Umbilical cord (tissue), 2 donors: Measurements from ENCODE around the gene NOCT. TPM values are rescaled to one million over a fixed set of nuclear protein-coding genes. Genes with fewer than 3 reads are reported as not detected.
A peak's percentile ranks its signal among the peaks of the same experiment; 100 is the strongest.
"Not testable (repeated sequence)": the region's sequence is repeated elsewhere in the genome, so short reads cannot be mapped to it uniquely, and the experiment has no call there.

ENCODE experiments used
- DNase-seq: peaks from one replicate; pipeline ENCODE4 v3.0.0-alpha.2; 2015; ENCODE audit warnings: low spot score
- total RNA-seq: library from RNA; depleted of rRNA; stranded (reverse); fragments of >200 nt; gene quantifications from one replicate; pipeline ENCODE4 v1.2.3, GENCODE V29; 2014; ENCODE audit warnings: low replicate concordance; ENCODE audit not compliant: insufficient read depth

The NOCT gene
- total RNA-seq, 1 donor from 2014 or later, result 7.5 TPM

DNA sequence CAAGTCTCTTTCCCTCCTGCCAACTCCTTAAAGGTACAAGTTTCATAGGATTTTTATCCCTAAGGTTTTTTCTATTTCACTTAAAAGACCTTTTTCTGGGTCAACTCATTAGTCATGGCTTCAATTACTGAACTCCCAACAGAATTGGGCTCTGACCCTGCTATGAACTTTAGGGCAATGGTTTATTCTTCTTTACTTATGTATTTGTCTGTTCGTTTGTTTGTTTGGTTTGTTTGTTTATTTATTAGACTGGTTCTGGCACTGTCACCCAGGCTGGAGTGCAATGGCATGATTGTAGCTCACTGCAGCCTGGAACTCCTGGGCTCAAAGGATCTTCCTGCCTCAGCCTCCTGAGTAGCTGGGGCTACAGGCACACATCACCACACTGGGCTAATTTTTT lies 5.9 kb upstream of the NOCT start:
- no peak for DNase-seq

DNA sequence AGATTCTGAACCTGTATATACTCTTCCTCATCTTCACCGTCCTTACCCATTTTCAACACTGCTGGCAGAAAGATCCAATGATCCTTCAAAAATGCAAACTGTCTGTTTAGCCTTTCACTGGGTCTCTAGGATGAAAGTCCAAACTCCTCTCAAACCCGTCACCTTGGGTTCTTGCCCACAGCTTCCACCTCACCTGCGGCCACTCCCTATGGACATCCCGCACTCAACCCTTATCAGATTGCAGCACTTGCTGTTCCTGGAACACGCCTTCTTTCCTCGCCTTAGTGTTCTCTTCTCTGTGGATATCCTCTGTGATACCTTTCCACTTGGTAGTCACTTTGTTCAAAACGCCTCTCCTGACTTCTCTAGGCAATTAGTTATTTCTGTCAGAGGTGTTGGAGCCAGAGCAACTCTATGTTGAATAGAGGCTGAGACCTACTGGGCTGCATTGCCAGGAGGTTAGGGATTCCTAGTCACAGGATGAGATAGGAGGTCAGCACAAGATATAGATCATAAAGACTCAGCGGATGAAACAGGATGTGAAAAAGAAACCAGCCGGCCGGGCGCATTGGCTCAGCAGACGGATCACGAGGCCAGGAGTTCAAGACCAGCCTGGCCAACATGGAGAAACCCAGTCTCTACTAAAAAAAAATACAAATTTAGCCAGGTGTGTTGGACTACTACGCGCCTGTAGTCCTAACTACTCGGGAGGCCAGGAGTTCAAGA lies 4.2 kb upstream of the NOCT start:
- no peak for DNase-seq

DNA sequence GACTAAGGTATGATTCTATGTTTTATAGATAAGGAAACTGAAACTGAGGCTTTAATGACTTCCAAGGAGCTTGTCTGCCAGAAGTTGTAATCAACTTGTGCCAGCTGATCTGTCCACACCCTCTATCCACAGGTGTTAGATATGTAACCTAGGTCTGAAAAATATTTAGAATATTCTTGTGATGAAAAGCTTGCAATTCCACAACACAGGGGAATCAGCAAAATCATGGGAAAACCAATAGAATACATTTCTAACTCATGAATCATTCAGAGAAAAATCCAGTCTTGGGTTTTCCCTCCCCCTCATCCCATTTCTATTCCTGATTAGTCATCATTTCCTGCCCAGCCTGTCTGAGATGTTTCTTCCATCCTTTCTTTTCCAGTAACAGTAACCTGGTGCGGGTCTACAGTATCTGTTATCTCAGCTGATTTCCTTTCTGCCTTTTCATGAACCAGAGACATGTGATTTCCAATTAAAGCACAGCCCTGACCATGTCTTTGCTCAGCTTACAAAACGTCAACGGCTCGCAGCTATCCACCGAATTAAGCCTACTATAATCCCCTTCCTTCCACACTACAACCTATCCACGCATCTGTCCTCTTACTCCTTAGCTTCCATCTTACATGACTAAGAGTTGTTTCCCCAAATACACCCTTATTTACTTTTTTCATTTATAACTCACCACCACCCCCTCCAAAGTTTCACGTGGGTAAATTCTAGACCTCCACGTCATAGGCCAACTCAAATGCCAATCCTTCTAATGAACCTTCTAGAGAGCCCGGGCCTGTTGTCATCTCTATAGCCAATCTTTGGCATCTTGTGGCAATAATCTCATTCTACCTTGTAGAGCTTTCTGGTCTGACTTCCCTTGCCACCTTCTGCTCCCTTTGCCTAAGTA lies 961 bp upstream of the NOCT start:
- peak; percentile 88 for DNase-seq

DNA sequence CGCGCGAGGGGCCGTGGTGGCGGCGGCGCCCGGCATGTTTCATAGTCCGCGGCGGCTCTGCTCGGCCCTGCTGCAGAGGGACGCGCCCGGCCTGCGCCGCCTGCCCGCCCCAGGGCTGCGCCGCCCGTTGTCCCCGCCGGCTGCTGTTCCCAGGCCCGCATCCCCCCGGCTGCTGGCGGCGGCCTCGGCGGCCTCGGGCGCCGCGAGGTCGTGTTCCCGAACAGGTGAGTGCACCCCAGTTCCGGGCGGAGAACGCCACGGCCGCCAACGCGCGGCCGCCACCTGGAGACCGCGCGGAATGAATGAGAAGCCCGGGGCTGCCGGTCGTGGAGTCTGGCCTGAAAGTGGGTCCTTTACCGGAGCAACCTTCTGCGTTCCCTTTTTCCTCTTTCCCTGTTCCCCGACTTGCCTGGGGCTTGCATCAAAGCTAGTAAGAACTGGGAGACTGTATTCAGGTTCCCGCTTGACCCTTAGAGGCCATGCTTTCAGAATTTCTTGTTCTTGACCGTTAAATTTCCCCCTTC lies 429 bp downstream of the NOCT start:
- peak; percentile 40 for DNase-seq

DNA sequence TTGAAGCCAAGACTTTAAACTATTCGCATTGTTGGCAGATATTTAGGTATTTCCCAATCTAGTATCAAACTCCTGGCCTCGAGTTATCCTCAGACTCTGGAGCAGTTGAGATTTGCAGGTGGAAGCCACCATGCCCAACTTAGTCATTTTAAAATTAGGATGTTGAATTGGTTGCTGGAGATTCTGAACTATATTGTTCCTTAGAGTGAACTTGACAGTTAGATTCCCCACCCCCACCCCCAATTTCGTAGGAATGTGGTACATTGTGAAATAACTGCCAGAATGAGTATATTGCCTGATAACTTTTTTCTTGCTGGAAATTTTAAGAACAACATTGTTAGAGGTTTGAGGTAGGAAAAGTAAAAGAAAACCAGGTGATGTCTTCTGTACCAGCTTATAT lies 2.3 kb downstream of the NOCT start:
- DNase-seq, result no peak

DNA sequence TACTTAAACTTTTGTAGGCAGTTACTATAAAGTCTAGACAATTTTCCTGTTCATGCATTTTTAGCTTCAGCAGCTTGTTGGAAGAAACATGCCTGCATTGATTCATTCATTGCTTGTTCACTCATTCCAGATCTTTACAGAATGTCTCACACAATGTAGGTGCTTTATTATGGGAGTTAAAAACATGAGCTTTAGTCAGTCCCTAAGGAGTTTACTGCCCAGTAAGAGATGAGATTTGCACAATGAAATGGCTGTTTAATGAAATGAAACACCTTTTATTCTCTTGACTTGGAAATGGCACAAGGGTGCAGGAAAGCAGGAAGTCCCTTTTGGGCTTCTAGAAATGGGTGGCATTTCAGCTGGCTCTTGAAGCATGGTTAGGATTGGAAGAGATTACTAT lies 2.9 kb downstream of the NOCT start:
- DNase-seq, result no peak

DNA sequence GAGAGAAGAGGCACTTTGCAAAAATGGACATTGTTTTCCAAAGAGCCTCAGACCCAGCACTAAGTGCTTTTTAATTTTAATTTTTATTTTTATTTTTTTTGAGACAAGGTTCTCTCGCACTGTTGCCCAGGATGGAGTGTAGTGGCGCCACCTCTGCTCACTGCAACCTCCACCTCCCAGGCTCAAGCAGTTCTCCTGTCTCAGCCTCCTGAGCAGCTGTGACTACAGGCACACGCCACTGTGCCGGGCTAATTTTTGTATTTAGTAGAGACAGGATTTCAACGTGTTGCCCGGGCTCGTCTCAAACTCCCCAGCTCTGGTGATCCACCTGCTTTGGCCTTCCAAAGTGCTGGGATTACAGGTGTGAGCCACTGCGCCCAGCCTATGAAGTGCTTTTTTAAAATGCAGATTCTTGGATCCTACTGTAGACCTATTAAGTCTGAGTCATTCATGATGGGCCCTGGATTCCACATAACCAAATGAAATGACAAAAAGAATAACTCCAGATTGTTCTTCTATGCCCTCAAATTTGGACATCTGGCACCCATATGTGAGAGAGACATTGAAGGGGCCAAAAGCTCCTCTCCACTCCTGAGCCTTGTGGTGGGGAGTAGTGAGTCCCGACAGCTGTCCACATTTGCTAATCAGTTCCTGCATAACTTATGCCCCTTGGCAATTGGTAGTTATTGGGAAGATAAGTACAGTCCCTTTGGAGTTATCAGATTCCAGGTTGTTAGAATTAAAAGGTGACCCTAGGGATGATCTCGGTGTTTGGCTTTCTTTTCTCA lies 3.6 kb downstream of the NOCT start:
- no peak for DNase-seq

DNA sequence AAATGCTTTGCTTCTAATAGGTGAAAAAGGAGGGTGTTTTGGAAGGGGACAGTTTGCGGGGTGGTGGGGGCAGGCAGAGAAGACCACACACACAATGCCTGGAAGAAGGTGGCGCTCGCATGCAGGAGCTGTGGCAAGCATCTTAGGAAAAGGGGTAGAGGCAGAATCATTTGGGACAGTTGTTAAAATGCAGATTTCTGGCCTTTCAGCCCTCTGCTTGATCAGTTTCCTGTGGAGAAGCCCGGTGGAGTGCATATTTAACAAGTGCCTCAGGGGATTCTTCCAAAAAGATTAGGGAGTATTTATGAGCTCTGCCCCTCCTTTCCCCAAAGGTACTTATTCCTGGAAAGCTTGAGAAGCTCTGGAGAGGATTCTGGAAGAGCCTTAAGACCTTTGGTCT lies 4.8 kb downstream of the NOCT start:
- no peak for DNase-seq

DNA sequence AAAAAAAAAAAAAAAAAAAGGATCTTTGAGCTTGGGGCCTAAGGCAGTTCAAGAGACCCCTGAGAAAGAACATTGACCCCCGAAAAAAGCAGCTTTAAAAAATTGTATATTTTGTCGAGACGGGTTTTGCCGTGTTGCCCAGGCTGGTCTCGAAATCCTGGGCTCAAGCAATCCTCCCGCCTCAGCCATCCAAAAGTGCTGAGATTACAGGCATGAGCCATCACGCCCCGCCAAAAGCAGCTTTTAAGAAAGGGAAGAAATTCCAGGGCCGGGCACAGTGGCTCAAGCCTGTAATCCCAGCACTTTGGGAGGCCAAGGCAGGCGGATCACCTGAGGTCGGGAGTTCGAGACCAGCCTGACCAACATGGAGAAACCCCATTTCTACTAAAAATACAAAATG lies 5.5 kb downstream of the NOCT start:
- not testable (repeated sequence) for DNase-seq

DNA sequence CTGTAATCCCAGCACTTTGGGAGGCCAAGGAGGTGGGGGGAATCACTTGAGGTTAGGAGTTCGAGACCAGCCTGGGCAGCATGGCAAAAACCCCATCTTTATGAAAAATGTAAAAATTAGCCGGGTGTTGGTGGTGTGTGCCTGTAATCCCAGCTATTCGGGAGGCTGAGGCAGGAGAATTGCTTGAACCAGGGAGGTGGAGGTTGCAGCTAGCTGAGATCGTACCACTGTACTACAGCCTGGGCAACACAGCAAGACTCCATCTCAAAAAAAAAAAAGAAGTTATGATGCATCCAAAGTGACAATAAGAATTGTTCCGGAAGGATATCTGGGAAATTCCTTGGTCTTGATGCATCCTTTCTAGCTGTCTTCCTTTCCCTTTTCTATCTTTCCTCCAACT lies 7.3 kb downstream of the NOCT start:
- no peak for DNase-seq

DNA sequence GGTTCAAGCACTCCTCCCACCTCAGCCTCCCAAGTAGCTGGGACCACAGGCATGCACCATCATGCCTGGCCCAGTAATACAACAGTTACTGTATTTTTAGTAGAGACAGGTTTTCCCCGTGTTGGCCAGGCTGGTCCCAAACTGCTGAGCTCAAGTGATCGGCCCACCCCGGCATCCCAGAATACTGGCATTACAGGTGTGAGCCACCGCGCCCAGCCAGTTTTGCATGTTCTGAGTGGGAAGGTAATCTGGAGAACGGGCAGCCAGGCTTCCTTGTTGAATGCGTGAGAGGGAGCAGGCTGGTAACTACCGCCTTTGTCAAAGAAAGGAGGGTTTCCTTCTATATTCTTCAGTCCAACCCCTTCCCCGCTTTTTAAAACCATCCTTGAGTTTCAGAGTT lies 9.1 kb downstream of the NOCT start:
- no peak for DNase-seq

DNA sequence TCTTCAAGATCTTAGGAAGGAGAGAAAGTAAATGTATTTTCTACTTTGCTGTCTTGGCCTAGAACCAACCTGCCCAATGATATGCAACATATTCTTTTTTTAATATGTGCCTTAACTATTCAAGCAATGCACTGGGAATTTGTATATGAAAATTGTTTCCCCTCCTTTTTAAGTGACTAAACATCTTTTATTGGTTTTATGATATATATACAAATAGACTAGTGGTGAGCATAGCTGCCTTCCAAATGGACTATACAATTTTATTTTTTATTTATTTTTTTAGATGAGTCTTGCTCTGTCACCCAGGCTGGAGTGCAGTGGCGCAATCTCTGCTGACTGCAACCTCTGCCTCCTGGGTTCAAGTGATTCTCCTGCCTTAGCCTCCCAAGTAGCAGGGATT lies 10.3 kb downstream of the NOCT start:
- no peak for DNase-seq

DNA sequence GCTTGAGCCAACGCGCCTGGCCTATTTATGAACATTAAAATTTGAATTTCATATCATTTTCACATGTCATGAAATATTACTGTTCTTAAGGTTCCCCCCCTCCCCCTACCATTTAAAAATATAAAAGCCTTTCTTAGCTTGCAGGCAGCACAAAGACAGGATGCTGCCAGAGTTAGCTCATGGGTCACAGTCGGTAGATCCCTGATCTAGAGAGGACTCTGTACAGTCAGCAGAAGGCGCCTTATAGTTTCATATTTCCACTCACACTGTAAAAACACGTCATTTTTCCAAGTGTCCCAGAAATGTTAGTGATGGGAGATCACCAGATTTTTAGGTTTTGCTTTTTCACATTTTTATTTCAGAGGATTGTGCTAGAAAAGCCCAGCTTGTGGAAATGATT lies 12.2 kb downstream of the NOCT start:
- DNase-seq, result peak; percentile 68

DNA sequence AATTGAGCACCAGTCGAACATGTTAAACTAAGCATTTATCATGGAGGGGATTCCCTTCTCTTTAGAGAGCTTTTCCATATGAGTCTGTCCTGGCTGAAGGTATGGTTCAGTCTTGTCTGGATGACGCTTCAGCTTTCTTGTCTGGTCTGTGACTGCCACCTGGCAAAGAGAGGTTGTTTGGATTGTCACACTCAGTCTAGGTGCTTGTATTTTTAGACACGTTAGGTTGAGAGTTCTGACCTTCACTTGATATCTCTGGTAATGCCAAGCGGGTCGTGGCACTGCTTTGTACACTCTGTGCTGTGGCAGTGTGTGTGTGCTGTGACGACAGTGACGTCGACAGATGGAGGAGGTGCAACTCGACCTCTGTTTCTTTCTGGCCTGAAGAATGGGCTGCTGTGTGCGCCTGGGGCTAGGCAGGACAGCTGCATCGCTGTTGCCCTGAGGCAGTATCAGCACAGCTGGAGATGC lies 12.6 kb downstream of the NOCT start:
- DNase-seq, result no peak

DNA sequence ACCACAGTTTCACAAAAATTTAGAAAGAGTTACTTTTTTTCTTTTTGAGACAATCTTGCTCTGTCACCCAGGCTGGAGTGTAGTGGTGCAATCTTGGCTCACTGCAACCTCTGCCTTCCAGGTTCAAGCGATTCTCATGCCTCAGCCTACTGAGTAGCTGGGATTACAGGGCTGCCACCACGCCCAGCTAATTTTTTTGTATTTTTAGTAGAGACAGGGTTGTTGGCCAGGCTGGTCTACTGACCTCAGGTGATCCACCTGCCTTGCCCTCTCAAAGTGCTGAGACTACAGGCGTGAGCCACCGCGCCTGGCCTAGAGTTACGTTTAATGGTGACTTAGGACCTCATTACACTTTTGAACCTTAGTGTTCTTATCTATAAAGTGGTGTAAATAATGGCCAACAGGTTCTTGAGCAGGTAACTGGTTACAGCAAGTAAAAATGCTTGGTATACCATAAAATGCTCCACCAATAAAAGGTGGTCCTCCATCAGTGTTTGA lies 14.3 kb downstream of the NOCT start:
- DNase-seq, result not testable (repeated sequence)

DNA sequence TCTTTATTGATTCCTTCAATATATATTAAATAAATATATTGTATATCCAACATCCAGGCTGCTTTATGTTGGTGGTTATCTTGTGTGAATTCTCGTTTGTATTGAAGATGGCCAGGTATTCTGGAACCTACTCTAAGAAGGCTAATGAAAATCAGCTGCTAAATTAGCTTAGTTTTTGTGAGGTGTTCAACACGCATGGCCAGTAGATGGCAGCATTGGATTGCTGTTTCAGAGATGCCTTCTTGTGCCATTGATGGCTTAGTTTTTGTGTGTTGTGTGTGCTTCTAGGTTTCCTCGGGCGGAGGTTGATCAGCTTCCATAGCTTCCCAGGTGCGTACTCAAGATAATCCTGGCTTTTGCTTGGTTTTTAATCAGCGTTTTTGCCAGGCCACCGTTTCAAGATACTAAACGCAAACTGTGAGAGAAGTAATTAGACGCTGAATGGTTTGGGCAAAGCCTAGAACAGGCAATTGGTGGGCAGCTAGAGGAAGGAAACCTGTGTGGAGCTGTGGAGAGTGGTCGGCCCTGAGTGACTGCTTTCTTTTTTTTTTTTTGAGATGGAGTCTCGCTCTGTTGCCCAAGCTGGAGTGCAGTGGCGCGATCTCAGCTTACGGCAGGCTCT lies 15.1 kb downstream of the NOCT start:
- peak; percentile 82 for DNase-seq

DNA sequence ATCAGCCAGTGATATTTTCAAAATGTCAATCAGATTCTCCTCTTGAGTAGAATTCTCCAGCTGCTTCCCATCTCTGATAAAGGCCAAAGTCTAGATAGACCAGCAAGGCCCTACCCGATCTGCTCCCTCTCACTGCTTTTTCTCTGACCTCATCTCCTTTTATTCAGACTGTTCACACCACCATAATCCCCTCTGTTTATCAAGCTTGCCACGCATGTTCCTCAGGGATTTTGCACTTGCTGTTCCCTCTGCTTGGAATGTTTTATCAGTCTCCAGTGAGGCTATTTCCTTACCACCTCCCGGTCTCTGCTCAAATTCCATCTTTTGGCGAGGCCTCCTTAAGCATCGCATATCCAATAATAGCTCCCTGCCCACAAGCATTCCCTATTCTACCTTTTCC lies 20.1 kb downstream of the NOCT start:
- no peak for DNase-seq

DNA sequence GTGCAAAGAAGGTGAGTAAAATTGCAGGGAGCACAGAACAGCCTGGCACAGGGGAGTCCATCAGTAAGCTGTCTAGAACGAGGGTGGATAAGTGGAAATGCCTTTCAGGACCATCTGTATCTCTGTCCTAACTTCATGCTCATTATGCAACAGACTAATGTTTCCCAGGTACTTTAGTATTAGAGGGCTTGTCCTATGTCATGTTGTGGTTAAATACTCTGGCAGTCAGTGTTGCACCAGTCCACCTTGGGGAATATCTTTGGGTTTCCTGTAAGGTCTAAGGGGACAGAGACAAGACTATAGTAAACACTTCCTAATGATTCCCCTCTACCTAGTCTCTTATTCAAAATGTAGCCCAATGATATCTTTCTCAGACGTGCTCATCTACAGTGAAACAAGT lies 21.3 kb downstream of the NOCT start:
- DNase-seq, result no peak

DNA sequence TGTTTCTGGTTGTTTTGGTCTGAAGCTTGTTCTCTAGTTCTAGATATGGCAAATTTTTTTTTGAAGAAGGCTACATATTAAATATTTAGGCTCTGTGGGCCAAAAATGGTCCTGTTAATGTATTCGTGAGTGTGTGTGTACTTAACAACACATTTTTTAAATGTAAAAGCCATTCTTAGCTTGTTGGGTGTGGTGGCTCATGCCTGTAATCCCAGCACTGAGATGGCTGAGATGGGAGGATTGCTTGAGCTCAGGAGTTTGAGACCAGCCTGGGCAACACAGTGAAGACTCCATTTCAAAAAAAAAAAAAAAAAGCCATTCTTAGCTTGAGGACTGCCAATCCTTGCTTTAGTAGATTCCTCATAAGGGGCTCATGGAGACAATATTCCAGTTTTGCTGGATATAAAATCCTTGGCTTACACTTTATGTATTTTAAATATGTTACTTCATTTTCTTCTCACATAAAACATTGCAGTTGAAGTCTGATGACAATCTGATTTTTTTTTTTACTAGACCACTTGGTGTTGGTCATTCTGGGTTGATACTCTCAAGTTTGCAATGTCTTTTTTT lies 23.4 kb downstream of the NOCT start:
- DNase-seq, result no peak

DNA sequence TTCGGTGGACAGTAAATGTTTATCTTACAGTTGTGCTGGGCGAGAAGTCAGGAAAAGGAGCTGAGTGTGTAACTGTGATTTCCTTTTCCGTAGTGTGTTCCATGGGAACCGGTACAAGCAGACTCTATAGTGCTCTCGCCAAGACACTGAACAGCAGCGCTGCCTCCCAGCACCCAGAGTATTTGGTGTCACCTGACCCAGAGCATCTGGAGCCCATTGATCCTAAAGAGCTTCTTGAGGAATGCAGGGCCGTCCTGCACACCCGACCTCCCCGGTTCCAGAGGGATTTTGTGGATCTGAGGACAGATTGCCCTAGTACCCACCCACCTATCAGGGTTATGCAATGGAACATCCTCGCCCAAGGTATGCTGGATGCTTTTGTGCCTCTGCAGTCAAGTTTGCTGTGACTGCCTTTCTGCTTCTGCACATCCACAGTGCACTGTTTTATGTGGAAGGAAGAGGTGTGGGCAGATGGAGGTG lies 27.4 kb downstream of the NOCT start:
- DNase-seq, result peak; percentile 14

DNA sequence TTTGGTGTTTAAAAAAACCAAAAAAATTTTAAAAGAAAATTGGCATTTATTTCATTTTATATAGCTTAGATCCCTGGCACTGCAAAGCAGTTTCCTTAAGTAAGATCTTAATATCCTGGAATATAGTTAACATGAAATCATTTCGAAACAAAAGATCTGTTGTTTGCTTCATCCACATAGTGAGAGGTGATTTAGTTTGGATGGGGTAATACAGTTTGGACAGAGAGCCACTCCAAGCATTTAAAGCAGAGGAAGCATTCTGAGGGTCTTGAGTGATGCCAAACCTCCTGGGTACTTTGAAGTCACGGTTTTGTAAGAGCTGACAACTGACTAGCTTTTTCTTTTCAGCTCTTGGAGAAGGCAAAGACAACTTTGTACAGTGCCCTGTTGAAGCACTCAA lies 28.7 kb downstream of the NOCT start:
- DNase-seq, result no peak
